SU-DHL-6 (cell line): ENCODE results near the gene ANKH.

Experiments
- CTCF ChIP-seq: fragments of 200-600 bp; sonication (generic); IDR thresholded peaks from one replicate; pipeline ENCODE4 v1.5.1; 2017; ENCODE audit warnings: antibody characterized with exemption, mild to moderate bottlenecking, low read length, moderate library complexity; ENCODE audit not compliant: insufficient read depth, poor library complexity, severe bottlenecking
- EZH2phosphoT487 ChIP-seq: fragments of 200-600 bp; sonication (generic), shearing (Covaris generic); conservative IDR thresholded peaks from 2 replicates; pipeline ENCODE4 v1.6.1; 2018; ENCODE audit warnings: mild to moderate bottlenecking, antibody characterized with exemption, low read length, moderate library complexity, mixed read lengths

GRCh38 chr5:14806456-14806855 is 65.1 kb downstream of the ANKH start:
- TF ChIP-seq EZH2phosphoT487 (no peak), CTCF (no peak)
